IMR-90 (cell line): ENCODE data around the gene EBF3. TPM values are rescaled to one million over a fixed set of nuclear protein-coding genes. Genes with fewer than 3 reads are reported as not detected.

Experiments used
- ATAC-seq: fragments of 200-7000 bp; cut with Tn5 transposase; 2 replicates; pipeline ENCODE4 v1.9.1; 2020; ENCODE audit warnings: low read depth, mild to moderate bottlenecking, moderate library complexity
- BruUV-seq: library from RNA; stranded (reverse); fragments of 400-500 nt; replicated peaks from 2 replicates; lab custom pipeline; 2021; lab: Mats Ljungman, UMichigan
- CTCF ChIA-PET: fragments of 300-600 bp; formaldehyde crosslinking; extraction: SDS; loops from one replicate; lab custom pipeline; 2021; ENCODE audit warnings: antibody characterized with exemption; lab: Yijun Ruan, JAX
- POLR2A ChIA-PET: fragments of 300-600 bp; sonication (Branson Sonifier 250); formaldehyde crosslinking; loops from one replicate; lab custom pipeline; 2022; ENCODE audit warnings: antibody characterized with exemption; ENCODE audit not compliant: unreplicated experiment; lab: Charles Lee
- DNase-seq: peaks from one replicate; pipeline ENCODE4 v3.0.0; 2013
- H2AFZ ChIP-seq: replicated peaks from 2 replicates; pipeline ENCODE3; 2013; ENCODE audit warnings: low read length, mild to moderate bottlenecking; ENCODE audit not compliant: poor library complexity
- H2AK5ac ChIP-seq: 2 replicates; pipeline ENCODE4 v1.6.1; 2013; ENCODE audit warnings: low read depth, low read length, inconsistent platforms
- H2AK9ac ChIP-seq: replicated peaks from 2 replicates; pipeline ENCODE3; 2013; ENCODE audit warnings: mild to moderate bottlenecking, low read depth, low read length, moderate library complexity; ENCODE audit not compliant: poor library complexity
- H2BK120ac ChIP-seq: 2 replicates; pipeline ENCODE4 v1.6.1; 2013; ENCODE audit warnings: low read depth, low read length, inconsistent platforms
- H2BK15ac ChIP-seq: 3 replicates; pipeline ENCODE4 v1.6.1; 2013; ENCODE audit warnings: low read depth, low read length, inconsistent platforms
- H2BK20ac ChIP-seq: 2 replicates; pipeline ENCODE4 v1.6.1; 2013; ENCODE audit warnings: low read depth, mild to moderate bottlenecking, inconsistent platforms, low read length, moderate library complexity
- H2BK5ac ChIP-seq: 2 replicates; pipeline ENCODE4 v1.6.1; 2013; ENCODE audit warnings: mild to moderate bottlenecking, low read depth, low read length, inconsistent platforms; ENCODE audit not compliant: poor library complexity, severe bottlenecking
- H3K14ac ChIP-seq: replicated peaks from 2 replicates; pipeline ENCODE4 v1.6.1; 2013; ENCODE audit warnings: low read depth, low read length, inconsistent platforms
- H3K18ac ChIP-seq: 2 replicates; pipeline ENCODE4 v1.6.1; 2013; ENCODE audit warnings: low read depth, low read length, control low read depth
- H3K23ac ChIP-seq: 2 replicates; pipeline ENCODE4 v1.6.1; 2013; ENCODE audit warnings: low read depth, low read length, inconsistent platforms
- H3K27ac ChIP-seq: 2 replicates; pipeline ENCODE4 v1.5.1; 2013; ENCODE audit warnings: mild to moderate bottlenecking, control low read depth, low read length; ENCODE audit not compliant: insufficient read depth
- H3K27me3 ChIP-seq: 2 replicates; pipeline ENCODE4 v1.6.1; 2013; ENCODE audit warnings: low read length; ENCODE audit not compliant: control insufficient read depth, insufficient read depth
- H3K36me3 ChIP-seq: 2 replicates; pipeline ENCODE4 v1.6.1; 2013; ENCODE audit warnings: low read length, mixed read lengths; ENCODE audit not compliant: control insufficient read depth, insufficient read depth
- H3K4ac ChIP-seq: 2 replicates; pipeline ENCODE4 v1.6.1; 2013; ENCODE audit warnings: low read depth, low read length, inconsistent platforms
- H3K4me1 ChIP-seq: 2 replicates; pipeline ENCODE4 v1.6.1; 2013; ENCODE audit warnings: low read length, mixed read lengths; ENCODE audit not compliant: control insufficient read depth, insufficient read depth
- H3K4me2 ChIP-seq: 2 replicates; pipeline ENCODE4 v1.6.1; 2013; ENCODE audit warnings: low read depth, mild to moderate bottlenecking, control low read depth, low read length, moderate library complexity
- H3K4me3 ChIP-seq: 2 replicates; pipeline ENCODE4 v1.5.1; 2013; ENCODE audit warnings: low read depth, mild to moderate bottlenecking, control low read depth, low read length, moderate library complexity; ENCODE audit not compliant: insufficient read depth
- H3K56ac ChIP-seq: 2 replicates; pipeline ENCODE4 v1.6.1; 2013; ENCODE audit warnings: low read length, inconsistent platforms; ENCODE audit not compliant: insufficient read depth; ENCODE audit errors: extremely low read depth
- H3K79me1 ChIP-seq, 2 experiments: 2 replicates each; pipeline ENCODE4 v1.6.1; 2013; ENCODE audit warnings: low read length in 2 of 2, inconsistent platforms in 1 of 2, low read depth in 1 of 2
- H3K9ac ChIP-seq: 2 replicates; pipeline ENCODE4 v1.6.1; 2013; ENCODE audit warnings: low read depth, low read length, control low read depth
- H3K9me1 ChIP-seq: 2 replicates; pipeline ENCODE4 v1.6.1; 2013; ENCODE audit warnings: low read length, inconsistent platforms; ENCODE audit not compliant: insufficient read depth
- H3K9me3 ChIP-seq: 2 replicates; pipeline ENCODE4 v1.6.1; 2013; ENCODE audit warnings: low read length; ENCODE audit not compliant: control insufficient read depth, insufficient read depth
- H4K20me1 ChIP-seq: 2 replicates; pipeline ENCODE4 v1.6.1; 2013; ENCODE audit warnings: low read length, inconsistent platforms; ENCODE audit not compliant: insufficient read depth
- H4K5ac ChIP-seq: 2 replicates; pipeline ENCODE4 v1.6.1; 2013; ENCODE audit warnings: mild to moderate bottlenecking, low read depth, low read length, control low read depth
- H4K8ac ChIP-seq, 2 experiments: 2 replicates each; pipeline ENCODE4 v1.6.1; 2013; ENCODE audit warnings: low read depth in 2 of 2, low read length in 2 of 2, control low read depth in 1 of 2, inconsistent platforms in 1 of 2
- H4K91ac ChIP-seq: 2 replicates; pipeline ENCODE4 v1.6.1; 2013; ENCODE audit warnings: low read depth, low read length, inconsistent platforms; ENCODE audit not compliant: insufficient read depth
- BHLHE40 ChIP-seq: fragments of 150-350 bp; IDR thresholded peaks from 2 replicates; pipeline ENCODE4 v1.6.1; 2016; ENCODE audit warnings: mild to moderate bottlenecking, low read depth, low read length
- CHD1 ChIP-seq: IDR thresholded peaks from 2 replicates; pipeline ENCODE4 v1.6.1; 2012; ENCODE audit warnings: low read depth, low read length, improper control_type of control experiment
- CTCF ChIP-seq: conservative IDR thresholded peaks from 2 replicates; pipeline ENCODE4 v1.5.1; 2012; ENCODE audit warnings: mild to moderate bottlenecking, low read depth, low read length, improper control_type of control experiment
- MAFK ChIP-seq: IDR thresholded peaks from 2 replicates; pipeline ENCODE4 v1.6.1; 2012; ENCODE audit warnings: low read depth, low read length, improper control_type of control experiment
- MAZ ChIP-seq: IDR thresholded peaks from 2 replicates; pipeline ENCODE4 v1.6.1; 2012; ENCODE audit warnings: low read depth, mild to moderate bottlenecking, low read length, improper control_type of control experiment, moderate library complexity, borderline replicate concordance
- MXI1 ChIP-seq: IDR thresholded peaks from 2 replicates; pipeline ENCODE4 v1.6.1; 2012; ENCODE audit warnings: low read depth, mild to moderate bottlenecking, low read length, moderate library complexity, borderline replicate concordance
- NFE2L2 ChIP-seq: fragments of 150-350 bp; IDR thresholded peaks from 2 replicates; pipeline ENCODE4 v1.6.1; 2016; ENCODE audit warnings: low read depth, mild to moderate bottlenecking, low read length
- POLR2A ChIP-seq: IDR thresholded peaks from 2 replicates; pipeline ENCODE4 v1.6.1; 2012; ENCODE audit warnings: mild to moderate bottlenecking, low read depth, low read length
- RFX5 ChIP-seq: IDR thresholded peaks from 2 replicates; pipeline ENCODE4 v1.8.0; 2012; ENCODE audit warnings: low read depth, mild to moderate bottlenecking, low read length, moderate library complexity
- WGBS, 2 experiments: methylation state at CpG; one replicate each; pipeline versions ENCODE4 v1.1.5 to v1.1.7; 2013; ENCODE audit warnings: missing lambda C conversion rate in 2 of 2; ENCODE audit not compliant: insufficient read length in 1 of 2; ENCODE audit errors: extremely low coverage in 2 of 2; 5-methylcytosine and 5-hydroxymethylcytosine counted together
- dilution Hi-C: fragments of 300-500 bp; cut with HindIII; formaldehyde crosslinking; loops from one replicate; pipeline ENCODE4 v1.14.3; 2018; ENCODE audit warnings: low sequenced_read_pairs; ENCODE audit not compliant: unreplicated experiment
- in situ Hi-C: fragments of 300-500 bp; cut with MboI; formaldehyde crosslinking; loops from 3 replicates; pipeline ENCODE4 v1.14.3; 2019; ENCODE audit warnings: low sequenced_read_pairs, inconsistent platforms, mixed read lengths
- intact Hi-C: fragments of 100-400 bp; cut with micrococcal nuclease; formaldehyde crosslinking; loops from 2 replicates; pipeline ENCODE4 v1.10.0; 2022
- polyA plus RNA-seq, 3 experiments: library from polyadenylated mRNA; depleted of rRNA; stranded (reverse); fragments of >200 nt; gene quantifications; 2 replicates each; pipeline ENCODE4 v1.2.3, GENCODE V29; 2012; ENCODE audit warnings: low replicate concordance in 1 of 3
- total RNA-seq: library from RNA; depleted of rRNA; stranded (reverse); fragments of >200 nt; gene quantifications from 2 replicates; pipeline ENCODE4 v1.2.3, GENCODE V29; 2012
- TF ChIP-seq, protein P1 (sequence below): fragments of 150-350 bp; IDR thresholded peaks from 2 replicates; pipeline ENCODE4 v1.6.1; 2017; ENCODE audit warnings: mild to moderate bottlenecking, antibody characterized with exemption, low read length, low read depth
- TF ChIP-seq, protein P2 (sequence below): fragments of 150-350 bp; IDR thresholded peaks from 2 replicates; pipeline ENCODE4 v1.6.1; 2016; ENCODE audit warnings: low read depth, mild to moderate bottlenecking, low read length, moderate library complexity, borderline replicate concordance

EBF3 gene
- total and polyA plus RNA-seq, 2 of the 4 experiments (the other 2 are of a cell fraction) = 0.36 to 0.70 TPM

- Histone ChIP-seq H2BK15ac (no peak overlapping the region), H2AK9ac (no peak overlapping the region), H2BK5ac (no peak overlapping the region), H4K91ac (no peak overlapping the region), H2AK5ac (no peak overlapping the region), H3K4me3 (no peak overlapping the region), H3K4ac (no peak overlapping the region), H3K14ac (no peak overlapping the region), H4K20me1 (no peaks in the 10 kb centered on the region), H2AFZ (no peak overlapping the region), H2BK20ac (no peak overlapping the region), H4K8ac (no peak overlapping the region), H3K18ac (no peak overlapping the region), H3K36me3 (peaks cover 3% of the 10 kb centered on the region; the same call in 1 of the 2 replicates), H3K56ac (no peak overlapping the region), H3K9ac (no peak overlapping the region), H4K5ac (no peak overlapping the region), H3K4me2 (no peak overlapping the region), H2BK120ac (no peak overlapping the region), H3K23ac (no peak overlapping the region), H3K9me3 (peaks cover 8% of the 10 kb centered on the region), H3K4me1 (no peaks in the 10 kb centered on the region), H3K79me1 (no peaks in the 10 kb centered on the region), H3K9me1 (no peaks in the 10 kb centered on the region), H3K27ac (no peak overlapping the region), H3K27me3 (no peaks in the 10 kb centered on the region)
- ChIA-PET CTCF (interaction anchor here (0.6 to 1.1 kb wide), 2 partner anchors 21 to 108 kb away, joined by 3 read pairs; no protein-coding TSS in a partner anchor), POLR2A (no interaction called here)
- TF ChIP-seq CHD1 (no peak), MAZ (no peak), NFE2L2 (no peak), BHLHE40 (no peak), POLR2A (no peak), RFX5 (no peak), CTCF (no peak), MAFK (no peak), MXI1 (no peak)
- TF ChIP-seq, protein P1, sequence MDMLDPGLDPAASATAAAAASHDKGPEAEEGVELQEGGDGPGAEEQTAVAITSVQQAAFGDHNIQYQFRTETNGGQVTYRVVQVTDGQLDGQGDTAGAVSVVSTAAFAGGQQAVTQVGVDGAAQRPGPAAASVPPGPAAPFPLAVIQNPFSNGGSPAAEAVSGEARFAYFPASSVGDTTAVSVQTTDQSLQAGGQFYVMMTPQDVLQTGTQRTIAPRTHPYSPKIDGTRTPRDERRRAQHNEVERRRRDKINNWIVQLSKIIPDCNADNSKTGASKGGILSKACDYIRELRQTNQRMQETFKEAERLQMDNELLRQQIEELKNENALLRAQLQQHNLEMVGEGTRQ = no peak
- TF ChIP-seq, protein P2, sequence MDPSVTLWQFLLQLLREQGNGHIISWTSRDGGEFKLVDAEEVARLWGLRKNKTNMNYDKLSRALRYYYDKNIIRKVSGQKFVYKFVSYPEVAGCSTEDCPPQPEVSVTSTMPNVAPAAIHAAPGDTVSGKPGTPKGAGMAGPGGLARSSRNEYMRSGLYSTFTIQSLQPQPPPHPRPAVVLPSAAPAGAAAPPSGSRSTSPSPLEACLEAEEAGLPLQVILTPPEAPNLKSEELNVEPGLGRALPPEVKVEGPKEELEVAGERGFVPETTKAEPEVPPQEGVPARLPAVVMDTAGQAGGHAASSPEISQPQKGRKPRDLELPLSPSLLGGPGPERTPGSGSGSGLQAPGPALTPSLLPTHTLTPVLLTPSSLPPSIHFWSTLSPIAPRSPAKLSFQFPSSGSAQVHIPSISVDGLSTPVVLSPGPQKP = no peak
- in situ Hi-C loops (no loop called here), intact Hi-C loops (no loop called here), dilution Hi-C loops (no loop called here)
- BruUV-seq = no TSS peak
- ATAC-seq (no peak), DNase-seq (no peak)
- WGBS, 2 experiments = no CpG with 5 or more reads among the region's 19 CpGs
These were observed 112.0 kb downstream of the EBF3 start for GRCh38 chr10:129851941-129852640.
